ENCODE data around the gene CTRB2.

CTRB2 gene

DNA sequence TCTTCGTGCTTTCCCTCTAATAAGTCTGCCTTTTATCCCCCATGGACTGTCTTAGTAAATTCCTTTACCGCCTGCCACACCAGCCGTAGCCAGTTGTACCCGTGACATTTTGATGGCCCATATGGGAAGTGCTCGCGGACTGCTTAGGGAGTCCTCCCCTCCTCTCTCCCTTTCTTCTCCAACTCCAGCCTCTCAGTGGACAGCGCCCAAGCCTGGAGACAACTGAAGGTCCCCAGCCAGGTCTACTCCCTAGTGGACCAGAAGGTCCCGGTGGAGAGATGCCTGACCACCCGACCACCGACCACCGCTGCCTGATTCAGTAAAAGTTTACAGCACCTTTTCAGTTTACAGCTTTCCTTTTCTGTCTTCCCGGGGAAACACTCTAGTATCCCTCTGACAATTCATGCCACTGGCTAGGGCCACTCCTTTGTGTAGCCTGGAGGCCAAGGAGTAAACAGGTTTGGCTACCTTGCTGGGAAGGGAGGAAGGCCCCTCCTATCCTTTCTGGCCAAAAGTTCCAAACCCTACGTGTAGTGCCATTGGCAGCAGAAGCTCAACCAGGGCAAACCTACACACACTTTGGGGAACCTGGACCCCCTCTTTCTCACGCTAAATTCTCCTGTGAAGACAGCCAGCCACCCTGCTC lies 18.0 kb downstream of the CTRB2 start:
- no peak for DNase-seq (ENCODE audit: insufficient read length, low spot score)
- FAIRE-seq: peak; percentile 55

DNA sequence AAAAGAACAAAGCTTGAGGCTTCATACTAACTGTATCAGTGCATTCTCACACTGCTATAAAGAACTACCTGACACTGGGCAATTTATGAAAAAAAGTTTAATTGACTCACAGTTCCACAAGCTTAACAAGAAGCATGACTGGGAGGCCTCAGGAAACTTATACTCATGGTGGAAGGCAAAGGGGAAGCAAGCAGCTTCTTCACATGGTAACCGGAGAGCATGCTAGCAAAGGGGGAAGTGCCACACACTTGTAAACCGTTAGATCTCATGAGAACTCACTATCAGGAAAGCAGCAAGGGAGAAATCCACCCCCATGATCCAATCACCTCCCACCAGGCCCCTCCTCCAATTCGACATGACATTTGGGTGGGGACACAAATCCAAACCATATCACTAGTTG lies 25.3 kb downstream of the CTRB2 start:
- DNase-seq (ENCODE audit: insufficient read length, low spot score) (no peak), FAIRE-seq (no peak)

- FAIRE-seq (no peak), DNase-seq (ENCODE audit: insufficient read length, low spot score) (no peak)
Observed at GRCh38 chr16:75179208-75179607, 27.8 kb downstream of the CTRB2 start.

- DNase-seq (ENCODE audit: insufficient read length, low spot score) (no peak), FAIRE-seq (no peak)
Observed at GRCh38 chr16:75176926-75177325, 30.0 kb downstream of the CTRB2 start.

- DNase-seq (ENCODE audit: insufficient read length, low spot score) (no peak), FAIRE-seq (no peak)
Observed at GRCh38 chr16:75175074-75175473, 31.9 kb downstream of the CTRB2 start.

- FAIRE-seq: no peak
Observed at GRCh38 chr16:75172578-75172977, 34.4 kb downstream of the CTRB2 start.

DNA sequence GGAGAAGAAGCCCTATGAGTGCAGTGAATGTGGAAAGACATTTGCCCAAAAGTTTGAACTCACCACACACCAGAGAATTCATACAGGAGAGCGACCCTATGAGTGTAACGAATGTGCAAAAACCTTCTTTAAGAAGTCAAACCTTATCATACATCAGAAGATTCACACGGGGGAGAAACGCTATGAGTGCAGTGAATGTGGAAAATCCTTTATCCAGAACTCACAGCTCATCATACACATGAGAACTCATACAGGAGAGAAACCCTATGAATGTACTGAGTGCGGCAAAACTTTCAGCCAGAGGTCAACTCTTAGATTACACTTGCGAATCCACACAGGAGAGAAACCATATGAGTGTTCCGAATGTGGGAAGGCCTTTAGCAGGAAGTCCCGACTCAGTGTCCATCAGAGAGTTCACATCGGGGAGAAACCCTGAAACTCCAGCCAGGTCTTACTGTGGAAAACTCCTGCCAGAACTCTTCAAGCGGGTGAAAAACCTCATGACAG lies 37.0 kb downstream of the CTRB2 start:
- no peak for DNase-seq (ENCODE audit: insufficient read length, low spot score)
- peak; percentile 4 for FAIRE-seq

More at GRCh38 chr16:75172578-75172977, 34.4 kb downstream of the CTRB2 start:
- no peak for DNase-seq (ENCODE audit: insufficient read length, low spot score)

DNA sequence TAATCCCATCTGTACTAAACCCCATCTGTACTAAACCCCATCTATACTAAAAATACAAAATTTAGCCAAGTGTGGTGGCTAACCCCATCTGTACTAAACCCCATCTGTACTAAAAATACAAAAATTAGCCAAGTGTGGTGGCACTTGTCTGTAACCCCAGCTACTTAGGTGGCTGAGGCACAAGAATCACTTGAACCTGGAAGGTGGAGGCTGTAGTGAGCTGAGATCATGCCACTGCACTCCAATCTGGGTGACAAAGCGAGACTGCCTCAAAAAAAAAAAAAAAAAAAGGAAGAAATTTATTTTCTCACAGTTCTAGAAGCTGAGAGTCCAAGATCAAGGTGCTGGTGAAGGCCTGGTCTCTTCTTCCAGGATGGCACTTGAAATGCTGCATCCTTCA lies 46.6 kb downstream of the CTRB2 start:
- no peak for FAIRE-seq
- DNase-seq (ENCODE audit: insufficient read length, low spot score): no peak

Measured in HTR-8/SVneo (cell line).